Measurements from ENCODE around the gene VPS9D1.
"Not testable (repeated sequence)": the region's sequence is repeated elsewhere in the genome, so short reads cannot be mapped to it uniquely, and the experiment has no call there.

Gene VPS9D1

DNA sequence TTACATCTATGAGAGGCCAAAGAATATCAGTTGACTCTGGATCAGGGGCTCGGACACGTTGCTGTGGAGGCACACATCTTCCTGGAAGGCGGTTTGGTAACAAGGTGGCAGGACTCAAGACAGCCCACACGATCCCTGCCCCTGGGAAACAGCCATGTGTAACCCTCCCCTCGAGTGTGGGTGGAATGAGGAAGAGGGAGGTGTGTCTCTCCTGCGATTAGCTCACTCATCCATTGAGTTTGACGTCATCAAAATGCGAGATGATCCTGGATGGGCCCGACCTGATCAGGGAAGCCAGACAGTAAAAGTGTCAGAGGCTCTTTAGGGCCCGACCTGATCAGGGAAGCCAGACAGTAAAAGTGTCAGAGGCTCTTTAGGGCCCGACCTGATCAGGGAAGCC is 56.5 kb downstream of the VPS9D1 start:
- not testable (repeated sequence) for DNase-seq (ENCODE audit: low spot score)

DNA sequence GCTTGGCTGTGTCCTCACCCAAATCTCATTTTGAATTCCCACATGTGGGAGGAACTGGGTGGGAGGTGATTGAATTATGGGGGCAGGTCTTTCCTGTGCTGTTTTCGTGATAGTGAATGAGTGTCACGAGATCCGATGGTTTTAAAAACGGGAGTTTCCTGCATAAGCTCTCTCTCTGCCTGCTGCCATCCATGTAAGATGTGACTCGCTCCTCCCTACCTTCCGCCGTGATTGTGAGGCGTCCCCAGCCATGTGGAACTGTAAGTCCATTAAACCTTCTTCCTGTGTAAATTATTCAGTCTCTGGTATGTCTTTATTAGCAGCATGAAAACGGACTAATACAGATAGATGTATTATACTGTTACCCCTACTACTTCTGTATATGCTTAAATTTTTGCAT is 59.5 kb downstream of the VPS9D1 start:
- DNase-seq (ENCODE audit: low spot score), result no peak

DNA sequence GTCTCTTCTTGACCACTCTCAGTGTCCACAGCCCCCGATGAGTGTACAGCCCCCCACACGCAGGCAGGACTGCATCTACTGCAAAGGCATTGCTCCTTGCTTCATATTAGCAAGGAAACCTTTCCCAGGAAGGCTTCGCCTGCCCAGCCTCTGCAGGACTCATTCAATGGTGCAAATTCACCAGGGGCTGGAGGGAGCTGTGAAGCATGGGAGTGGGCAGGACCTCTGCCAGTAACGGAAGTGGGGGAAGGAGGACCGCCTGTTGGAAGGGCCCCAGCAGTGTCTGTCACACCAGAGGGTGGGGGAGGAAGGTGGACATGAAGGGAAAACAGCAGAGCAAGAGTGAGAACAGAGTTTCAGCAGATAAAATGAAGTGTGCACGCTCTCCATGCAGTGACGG is 60.6 kb downstream of the VPS9D1 start:
- no peak for DNase-seq (ENCODE audit: low spot score)

DNA sequence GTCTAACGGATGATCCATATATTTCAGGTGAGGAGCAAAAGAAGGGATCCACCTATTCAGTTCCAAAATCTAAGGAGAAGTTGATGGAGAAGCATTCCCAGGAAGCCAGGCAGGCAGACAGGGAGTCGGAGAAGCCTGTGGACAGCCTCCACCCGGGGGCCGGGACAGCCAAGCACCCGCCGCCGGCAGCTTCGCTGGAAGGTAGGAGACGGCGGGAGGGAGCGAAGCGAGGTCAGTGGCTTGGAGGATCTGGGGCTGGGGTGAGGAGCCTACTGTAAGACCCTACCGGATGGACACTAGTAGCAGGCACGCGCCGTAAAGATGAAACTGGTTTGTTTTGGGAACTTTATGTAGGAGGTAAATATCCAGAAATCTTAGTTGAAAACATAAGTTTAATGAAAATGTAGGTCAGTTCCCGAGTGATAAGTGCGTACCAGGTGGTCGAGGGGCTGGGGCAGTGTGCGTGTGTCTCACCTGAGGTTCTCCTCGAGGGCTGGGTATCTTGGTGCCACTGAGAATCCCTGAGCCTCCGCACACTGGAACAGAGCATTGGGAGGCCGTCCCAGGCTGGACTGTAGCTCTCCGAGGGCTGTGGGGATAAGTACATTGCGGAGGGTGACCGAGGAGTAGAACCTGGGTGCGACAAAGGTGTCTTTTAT is 62.3 kb downstream of the VPS9D1 start:
- DNase-seq (ENCODE audit: low spot score), result no peak

DNA sequence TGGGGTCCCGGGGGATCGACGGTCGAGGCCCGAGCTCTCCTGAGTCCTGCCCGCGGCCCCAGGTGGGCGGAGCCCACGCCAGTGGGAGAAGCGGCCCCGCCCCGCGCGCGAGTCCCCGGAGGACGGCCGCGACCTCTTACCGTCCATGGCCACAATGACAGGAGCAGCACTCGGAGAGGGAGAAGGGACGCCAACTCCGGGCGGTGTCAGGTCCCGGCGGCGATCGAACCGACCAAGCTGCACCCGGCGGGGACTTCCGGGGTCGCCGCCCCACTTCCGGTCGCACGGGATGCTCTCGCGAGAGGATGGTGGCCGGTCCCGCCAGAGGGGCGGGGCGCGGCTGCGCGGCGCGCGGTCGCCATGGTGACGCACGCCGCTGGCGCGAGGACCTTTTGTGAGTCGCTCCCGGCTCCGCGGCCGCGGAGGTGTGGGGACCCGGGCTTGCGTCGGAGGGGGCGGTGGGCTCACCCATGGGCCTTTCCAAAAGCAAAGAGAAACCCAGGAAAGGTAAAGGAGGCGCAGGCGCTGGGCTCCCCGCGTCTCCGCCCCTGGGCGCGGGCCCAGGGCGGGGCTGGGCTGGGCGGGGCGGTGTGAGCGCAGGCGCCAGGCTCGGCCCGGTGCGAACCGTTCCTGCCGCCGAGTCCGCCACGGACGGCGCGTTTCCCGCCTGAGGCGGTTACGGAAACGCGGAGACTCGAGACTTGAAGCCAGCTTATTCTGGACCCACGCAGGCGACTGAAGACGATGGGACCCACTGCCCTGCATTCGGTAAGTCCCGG is 63.1 kb downstream of the VPS9D1 start, which contains the start of the genes CHMP1A and SPATA33:
CHMP1A (minus strand) TSS at position 267 of the 779 bp plus-strand sequence; CDS start at position 147, 120 bp downstream.
SPATA33 (plus strand) TSS at position 395 of the 779 bp plus-strand sequence; CDS start at position 471, 76 bp downstream.
- DNase-seq (ENCODE audit: low spot score), result peak; percentile 89

All from CD4-positive, alpha-beta T cell treated with Interleukin-6 at 100 ng/mL for 8 hours (primary cell).